ENCODE data around the gene CCDC186. TPM values are rescaled to one million over a fixed set of nuclear protein-coding genes. Genes with fewer than 3 reads are reported as not detected.
"Not testable (repeated sequence)": the region's sequence is repeated elsewhere in the genome, so short reads cannot be mapped to it uniquely, and the experiment has no call there.

The CCDC186 gene
- total RNA-seq, 2 donors from 2014 or later: 15.2 to 21.5 TPM

- H3K4me1 ChIP-seq (ENCODE audit: control insufficient read depth in 1 of 2, low read depth in 2 of 2): no peaks in the 10 kb centered on the region
- no peak overlapping the region for H3K4me3 ChIP-seq
- H3K9me3 ChIP-seq: no peaks in the 10 kb centered on the region
- peaks cover 5% of the 10 kb centered on the region for H3K36me3 ChIP-seq
- no peaks in the 10 kb centered on the region for H3K27me3 ChIP-seq (replicated peaks; ENCODE audit: insufficient read depth)
- TF ChIP-seq CTCF (IDR thresholded peaks at IDR 0.05): no peak
- no peak overlapping the region for H3K27ac ChIP-seq
- ATAC-seq (ENCODE audit: insufficient number of reproducible peaks, low FRiP score, low read depth) (no peak), DNase-seq (ENCODE audit: low spot score) (no peak)
These were observed 30.8 kb downstream of the CCDC186 start for GRCh38 chr10:114143160-114143559.

GRCh38 chr10:114142018-114142417 is 32.0 kb downstream of the CCDC186 start:
- no peaks in the 10 kb centered on the region for H3K4me1 ChIP-seq (ENCODE audit: control insufficient read depth in 1 of 2, low read depth in 2 of 2)
- no peak for DNase-seq (ENCODE audit: low spot score)
- H3K9me3 ChIP-seq: no peaks in the 10 kb centered on the region
- H3K4me3 ChIP-seq: no peak overlapping the region
- TF ChIP-seq CTCF (IDR thresholded peaks at IDR 0.05): no peak
- no peak overlapping the region for H3K27ac ChIP-seq
- ATAC-seq (ENCODE audit: insufficient number of reproducible peaks, low FRiP score, low read depth): no peak
- peaks cover 1% of the 10 kb centered on the region for H3K36me3 ChIP-seq
- no peaks in the 10 kb centered on the region for H3K27me3 ChIP-seq (replicated peaks; ENCODE audit: insufficient read depth)

GRCh38 chr10:114140827-114141226 is 33.2 kb downstream of the CCDC186 start:
- H3K9me3 ChIP-seq; H3K27ac ChIP-seq; DNase-seq (ENCODE audit: low spot score); H3K4me3 ChIP-seq; H3K27me3 ChIP-seq (replicated peaks; ENCODE audit: insufficient read depth); H3K4me1 ChIP-seq (ENCODE audit: control insufficient read depth in 1 of 2, low read depth in 2 of 2); ATAC-seq (ENCODE audit: insufficient number of reproducible peaks, low FRiP score, low read depth); H3K36me3 ChIP-seq: not testable (repeated sequence)

- Histone ChIP-seq H3K27me3 (replicated peaks; ENCODE audit: insufficient read depth) (no peaks in the 10 kb centered on the region), H3K4me3 (no peak overlapping the region), H3K9me3 (no peaks in the 10 kb centered on the region), H3K36me3 (peaks cover 7% of the 10 kb centered on the region), H3K4me1 (ENCODE audit: control insufficient read depth in 1 of 2, low read depth in 2 of 2) (no peaks in the 10 kb centered on the region), H3K27ac (no peak overlapping the region)
- no peak for TF ChIP-seq CTCF (IDR thresholded peaks at IDR 0.05)
- no peak for DNase-seq (ENCODE audit: low spot score)
- ATAC-seq (ENCODE audit: insufficient number of reproducible peaks, low FRiP score, low read depth): no peak
These were observed 34.0 kb downstream of the CCDC186 start for GRCh38 chr10:114140036-114140435.

GRCh38 chr10:114138581-114138980 is 35.4 kb downstream of the CCDC186 start:
- no peaks in the 10 kb centered on the region for H3K4me1 ChIP-seq (ENCODE audit: control insufficient read depth in 1 of 2, low read depth in 2 of 2)
- H3K27ac ChIP-seq: no peak overlapping the region
- no peak for TF ChIP-seq CTCF (IDR thresholded peaks at IDR 0.05)
- no peak for ATAC-seq (ENCODE audit: insufficient number of reproducible peaks, low FRiP score, low read depth)
- H3K4me3 ChIP-seq: no peak overlapping the region
- peaks cover 18% of the 10 kb centered on the region for H3K36me3 ChIP-seq
- no peaks in the 10 kb centered on the region for H3K9me3 ChIP-seq
- no peak for DNase-seq (ENCODE audit: low spot score)
- no peaks in the 10 kb centered on the region for H3K27me3 ChIP-seq (replicated peaks; ENCODE audit: insufficient read depth)

GRCh38 chr10:114135476-114135875 is 38.5 kb downstream of the CCDC186 start:
- Histone ChIP-seq H3K9me3 (no peaks in the 10 kb centered on the region), H3K27ac (no peak overlapping the region), H3K27me3 (replicated peaks; ENCODE audit: insufficient read depth) (no peaks in the 10 kb centered on the region), H3K36me3 (peaks cover 26% of the 10 kb centered on the region), H3K4me3 (no peak overlapping the region), H3K4me1 (ENCODE audit: control insufficient read depth in 1 of 2, low read depth in 2 of 2) (no peaks in the 10 kb centered on the region)
- ATAC-seq (ENCODE audit: insufficient number of reproducible peaks, low FRiP score, low read depth) (no peak), DNase-seq (ENCODE audit: low spot score) (no peak)
- no peak for TF ChIP-seq CTCF (IDR thresholded peaks at IDR 0.05)

Measured in thoracic aorta (tissue), 2 donors.